CD14-positive monocyte (primary cell): ENCODE results near the gene LIN54. TPM values are rescaled to one million over a fixed set of nuclear protein-coding genes. Genes with fewer than 3 reads are reported as not detected.

Source experiments
- DNase-seq, 3 donors: peaks; one replicate each; pipeline ENCODE4 v3.0.0-alpha.2; 2011 to 2022
- H2AFZ ChIP-seq: 2 replicates; pipeline ENCODE4 v1.6.0; 2012; ENCODE audit warnings: mild to moderate bottlenecking, low read depth, low read length, inconsistent platforms; ENCODE audit not compliant: insufficient read depth, poor library complexity, severe bottlenecking
- H3K27ac ChIP-seq, 2 donors: 1 replicate in 1 of 2; 2 replicates in 1 of 2; pipeline ENCODE4 v1.5.1; 2012 to 2013; ENCODE audit warnings: low read length in 2 of 2, control low read depth in 1 of 2, inconsistent platforms in 1 of 2, low read depth in 1 of 2, mild to moderate bottlenecking in 1 of 2
- H3K27me3 ChIP-seq, 2 donors: one replicate each; pipeline versions ENCODE4 v1.6.0 to v1.6.1; 2011 to 2013; ENCODE audit warnings: low read length in 2 of 2; ENCODE audit not compliant: control insufficient read depth in 2 of 2, insufficient read depth in 2 of 2
- H3K36me3 ChIP-seq, 2 donors: replicated peaks in 1 of 2; 1 replicate in 1 of 2; 2 replicates in 1 of 2; pipeline versions ENCODE4 v1.5.1 to v1.6.1; 2012 to 2013; ENCODE audit warnings: low read length in 2 of 2, control low read depth in 1 of 2, inconsistent platforms in 1 of 2, mild to moderate bottlenecking in 1 of 2; ENCODE audit not compliant: insufficient read depth in 2 of 2, control insufficient read depth in 1 of 2
- H3K4me1 ChIP-seq, 2 donors: 1 replicate in 1 of 2; 2 replicates in 1 of 2; pipeline versions ENCODE4 v1.5.1 to v1.6.1; 2012 to 2013; ENCODE audit warnings: low read length in 2 of 2, control low read depth in 1 of 2, inconsistent platforms in 1 of 2, mild to moderate bottlenecking in 1 of 2, moderate library complexity in 1 of 2; ENCODE audit not compliant: insufficient read depth in 2 of 2, control insufficient read depth in 1 of 2
- H3K4me2 ChIP-seq: replicated peaks from 2 replicates; pipeline ENCODE3; 2012; ENCODE audit warnings: low read length, moderate library complexity, mild to moderate bottlenecking; ENCODE audit not compliant: poor library complexity, severe bottlenecking; ENCODE audit errors: extremely low read depth
- H3K4me3 ChIP-seq, 3 experiments: fragments of 200-600 bp in 1 of 3; sonication (generic) in 1 of 3; replicated peaks in 1 of 3; 1 replicate in 2 of 3; 2 replicates in 1 of 3; pipeline ENCODE4 v1.5.1; 2011 to 2013; ENCODE audit warnings: low read length in 3 of 3, mild to moderate bottlenecking in 3 of 3, control low read depth in 2 of 3, low read depth in 2 of 3, inconsistent platforms in 1 of 3, moderate library complexity in 1 of 3
- H3K79me2 ChIP-seq: 2 replicates; pipeline ENCODE4 v1.6.0; 2012; ENCODE audit warnings: mild to moderate bottlenecking, control low read depth, inconsistent platforms, low read length, moderate library complexity; ENCODE audit not compliant: insufficient read depth
- H3K9ac ChIP-seq: 2 replicates; pipeline ENCODE4 v1.6.0; 2017; ENCODE audit warnings: low read length, mild to moderate bottlenecking; ENCODE audit not compliant: insufficient read depth, poor library complexity, severe bottlenecking
- H3K9me3 ChIP-seq, 2 donors: replicated peaks in 1 of 2; 1 replicate in 1 of 2; 2 replicates in 1 of 2; pipeline versions ENCODE4 v1.5.1 to v1.6.1; 2012 to 2013; ENCODE audit warnings: low read length in 2 of 2, control low read depth in 1 of 2; ENCODE audit not compliant: control insufficient read depth in 1 of 2, insufficient read depth in 1 of 2
- H4K20me1 ChIP-seq: 2 replicates; pipeline ENCODE4 v1.6.0; 2012; ENCODE audit warnings: mild to moderate bottlenecking, low read length, control low read depth, moderate library complexity; ENCODE audit not compliant: insufficient read depth
- H3K27ac Mint-ChIP-seq, 7 donors: one replicate each; pipeline ENCODE4 v1.8.0; 2020; ENCODE audit warnings: mild to moderate bottlenecking in 7 of 7, mixed read lengths in 7 of 7, moderate library complexity in 6 of 7, inconsistent platforms in 2 of 7
- H3K27me3 Mint-ChIP-seq, 3 donors: one replicate each; pipeline ENCODE4 v1.8.0; 2021 to 2022; ENCODE audit warnings: low read depth in 3 of 3, mild to moderate bottlenecking in 3 of 3, mixed read lengths in 3 of 3, moderate library complexity in 3 of 3, inconsistent platforms in 1 of 3
- H3K36me3 Mint-ChIP-seq, 2 donors: one replicate each; pipeline ENCODE4 v1.8.0; 2020; ENCODE audit warnings: mixed read lengths in 2 of 2, inconsistent platforms in 1 of 2, mild to moderate bottlenecking in 1 of 2
- H3K4me1 Mint-ChIP-seq: one replicate; pipeline ENCODE4 v1.8.0; 2020; ENCODE audit warnings: mild to moderate bottlenecking, mixed read lengths
- H3K4me3 Mint-ChIP-seq, 2 donors: one replicate each; pipeline ENCODE4 v1.8.0; 2020; ENCODE audit warnings: mild to moderate bottlenecking in 2 of 2, mixed read lengths in 2 of 2, moderate library complexity in 1 of 2
- H3K9me3 Mint-ChIP-seq, 7 donors: one replicate each; pipeline ENCODE4 v1.8.0; 2020 to 2022; ENCODE audit warnings: mixed read lengths in 7 of 7, mild to moderate bottlenecking in 6 of 7, moderate library complexity in 6 of 7, inconsistent platforms in 2 of 7
- WGBS: methylation state at CpG from one replicate; pipeline ENCODE4 v1.1.5; 2013; ENCODE audit warnings: missing lambda C conversion rate; ENCODE audit not compliant: insufficient coverage; 5-methylcytosine and 5-hydroxymethylcytosine counted together
- intact Hi-C, 2 donors: fragments of 100-400 bp; cut with micrococcal nuclease; formaldehyde crosslinking; loops; one replicate each; pipeline versions ENCODE4 v1.15.0 to v1.15.1; 2023
- polyA plus RNA-seq, 3 donors: library from polyadenylated mRNA; depleted of rRNA in 1 of 3; unstranded in 2 of 3; stranded (reverse) in 1 of 3; fragments of 300-500 nt in 2 of 3; fragments of >200 nt in 1 of 3; fragmentation: Illumina TruSeq in 2 of 3; gene quantifications; 1 replicate in 2 of 3; 2 replicates in 1 of 3; pipeline ENCODE4 v1.2.3, GENCODE V29; 2012 to 2021
- TF ChIP-seq, protein P1 (sequence below): fragments of 200-600 bp; IDR thresholded peaks from one replicate; pipeline ENCODE4 v1.8.0; 2022; ENCODE audit warnings: antibody characterized with exemption, mild to moderate bottlenecking

LIN54 gene
- polyA plus RNA-seq, 3 donors: 2.9 to 6.4 (median 3.7) TPM

DNA sequence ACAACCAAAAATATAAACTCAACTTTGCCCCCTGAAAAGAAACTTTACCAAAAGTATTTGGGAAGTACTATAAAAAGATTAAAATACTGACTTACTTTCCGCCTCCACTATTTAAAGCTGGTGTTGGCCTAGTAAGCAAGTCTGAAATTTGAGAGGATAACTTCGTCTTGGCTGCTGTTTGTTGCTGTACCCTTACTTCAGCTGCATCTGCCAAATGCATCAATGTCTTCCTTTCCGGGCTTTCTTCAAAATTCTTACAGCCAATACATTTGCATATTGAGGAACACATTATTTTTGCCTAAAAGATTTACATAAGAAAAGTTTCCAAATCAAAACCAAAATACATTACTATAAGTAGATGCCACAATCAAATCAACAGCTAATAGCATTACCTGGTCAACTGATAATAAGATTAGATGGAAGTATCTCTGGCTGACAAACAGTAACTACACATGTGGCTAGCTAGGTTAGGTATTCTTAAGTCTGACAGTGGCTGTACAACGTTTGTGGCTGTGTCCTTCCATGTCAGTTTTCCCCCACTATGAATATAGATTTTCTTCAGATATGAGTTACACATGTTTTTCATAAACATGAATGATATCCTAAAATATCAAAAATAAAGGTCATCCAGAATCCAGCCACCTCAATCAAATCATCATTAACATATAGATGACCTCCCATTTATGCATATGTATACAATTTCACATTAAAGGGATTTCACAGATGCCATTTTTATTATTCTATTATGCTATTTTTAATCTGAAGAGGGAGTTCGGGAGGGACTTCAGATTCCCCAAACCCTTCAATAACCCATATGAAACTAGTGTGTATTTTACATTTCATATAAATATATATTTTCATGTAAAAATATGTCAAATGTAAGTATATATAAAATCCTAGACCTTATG lies 79.5 kb downstream of the LIN54 start:
- Histone ChIP-seq H3K79me2 (no peaks in the 10 kb centered on the region), H3K27me3 (no peaks in the 10 kb centered on the region), H3K27ac (peak overlapping the region in 1 of 2 donors; percentile 36), H3K36me3 (peaks cover 38 to 73% of the 10 kb centered on the region in 2 donors), H3K4me1 (no peaks in the 10 kb centered on the region), H3K4me3 (no peak overlapping the region), H2AFZ (no peak overlapping the region), H4K20me1 (no peaks in the 10 kb centered on the region), H3K9ac (no peak overlapping the region), H3K9me3 (no peaks in the 10 kb centered on the region), H3K4me2 (no peak overlapping the region)
- Mint-ChIP-seq H3K36me3 (peaks cover 49 to 68% of the 10 kb centered on the region in 2 donors), H3K4me3 (no peak overlapping the region), H3K4me1 (peaks cover 1% of the 10 kb centered on the region), H3K27me3 (no peaks in the 10 kb centered on the region), H3K9me3 (no peaks in the 10 kb centered on the region), H3K27ac (peak overlapping the region in 1 of 7 donors; percentile 54)
- no CpG with 5 or more reads among the region's 5 CpGs for WGBS
- TF ChIP-seq, protein P1, sequence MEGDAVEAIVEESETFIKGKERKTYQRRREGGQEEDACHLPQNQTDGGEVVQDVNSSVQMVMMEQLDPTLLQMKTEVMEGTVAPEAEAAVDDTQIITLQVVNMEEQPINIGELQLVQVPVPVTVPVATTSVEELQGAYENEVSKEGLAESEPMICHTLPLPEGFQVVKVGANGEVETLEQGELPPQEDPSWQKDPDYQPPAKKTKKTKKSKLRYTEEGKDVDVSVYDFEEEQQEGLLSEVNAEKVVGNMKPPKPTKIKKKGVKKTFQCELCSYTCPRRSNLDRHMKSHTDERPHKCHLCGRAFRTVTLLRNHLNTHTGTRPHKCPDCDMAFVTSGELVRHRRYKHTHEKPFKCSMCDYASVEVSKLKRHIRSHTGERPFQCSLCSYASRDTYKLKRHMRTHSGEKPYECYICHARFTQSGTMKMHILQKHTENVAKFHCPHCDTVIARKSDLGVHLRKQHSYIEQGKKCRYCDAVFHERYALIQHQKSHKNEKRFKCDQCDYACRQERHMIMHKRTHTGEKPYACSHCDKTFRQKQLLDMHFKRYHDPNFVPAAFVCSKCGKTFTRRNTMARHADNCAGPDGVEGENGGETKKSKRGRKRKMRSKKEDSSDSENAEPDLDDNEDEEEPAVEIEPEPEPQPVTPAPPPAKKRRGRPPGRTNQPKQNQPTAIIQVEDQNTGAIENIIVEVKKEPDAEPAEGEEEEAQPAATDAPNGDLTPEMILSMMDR: no peak
- no peak for DNase-seq
- intact Hi-C loops: loop anchor here in 1 of 2 donors (10.0 kb wide), 1 partner anchor 86 kb away; no protein-coding TSS in a partner anchor

DNA sequence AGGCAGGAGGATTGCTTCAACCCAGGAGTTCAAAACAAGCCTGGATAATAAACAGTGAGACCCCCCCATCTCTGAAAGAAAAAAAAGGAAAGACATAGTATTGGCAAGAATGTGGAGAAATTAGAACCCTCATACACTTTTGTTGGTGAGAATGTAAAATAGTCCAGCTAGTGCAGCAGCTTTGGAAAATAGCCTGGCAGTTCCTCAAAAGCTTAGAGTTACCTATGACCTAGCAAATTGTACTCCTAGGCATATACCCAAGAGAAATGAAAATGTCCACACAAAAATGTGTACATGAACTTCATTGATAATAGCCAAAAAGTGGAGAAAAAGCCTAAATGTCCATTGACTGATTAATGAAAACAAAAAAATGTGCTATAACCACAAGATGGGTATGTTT lies 88.8 kb downstream of the LIN54 start:
- DNase-seq: no peak
- Mint-ChIP-seq H3K4me1 (no peaks in the 10 kb centered on the region), H3K4me3 (no peak overlapping the region), H3K36me3 (peaks cover 19 to 29% of the 10 kb centered on the region in 2 donors), H3K9me3 (peaks cover 0 to 2% (median 0%) of the 10 kb centered on the region in 7 donors), H3K27me3 (no peaks in the 10 kb centered on the region), H3K27ac (no peak overlapping the region)
- Histone ChIP-seq H3K36me3 (peaks cover 7 to 38% of the 10 kb centered on the region in 2 donors), H3K79me2 (no peaks in the 10 kb centered on the region), H3K4me2 (no peak overlapping the region), H3K27ac (no peak overlapping the region), H3K4me3 (no peak overlapping the region), H3K4me1 (no peaks in the 10 kb centered on the region), H3K27me3 (no peaks in the 10 kb centered on the region), H2AFZ (no peak overlapping the region), H4K20me1 (no peaks in the 10 kb centered on the region), H3K9me3 (no peaks in the 10 kb centered on the region), H3K9ac (no peak overlapping the region)
- TF ChIP-seq, protein P1: no peak
- intact Hi-C loops: no loop called here
